WERI-Rb-1 (cell line): ENCODE data around the gene TUBA1A.

Source experiments
- DNase-seq: peaks from one replicate; pipeline ENCODE4 v3.0.0-alpha.2; 2020
- H3K27ac ChIP-seq: fragments of 250-450 bp; sonication (Bioruptor Pico); 2 replicates; pipeline ENCODE4 v1.5.1; 2020; ENCODE audit warnings: mild to moderate bottlenecking, moderate library complexity
- H3K27me3 ChIP-seq: fragments of 250-450 bp; sonication (Bioruptor Pico); 2 replicates; pipeline ENCODE4 v1.5.1; 2021; ENCODE audit warnings: mild to moderate bottlenecking, low read depth, moderate library complexity; ENCODE audit not compliant: insufficient read depth, severe bottlenecking
- H3K36me3 ChIP-seq: fragments of 250-450 bp; sonication (Bioruptor Pico); 2 replicates; pipeline ENCODE4 v1.5.1; 2020; ENCODE audit warnings: mild to moderate bottlenecking, moderate library complexity
- H3K4me3 ChIP-seq: 2 replicates; pipeline ENCODE4 v1.5.1; 2011; ENCODE audit warnings: low read depth, mild to moderate bottlenecking, control low read depth, low read length
- H3K9me3 ChIP-seq: fragments of 250-450 bp; sonication (Bioruptor Pico); 2 replicates; pipeline ENCODE4 v1.5.1; 2021; ENCODE audit warnings: mild to moderate bottlenecking, moderate library complexity; ENCODE audit not compliant: severe bottlenecking
- CTCF ChIP-seq: IDR thresholded peaks from 2 replicates; pipeline ENCODE4 v1.5.1; 2011; ENCODE audit warnings: low read depth, mild to moderate bottlenecking, control low read depth, inconsistent platforms, low read length

Gene TUBA1A

GRCh38 chr12:49230805-49231194, 41.9 kb upstream of the TUBA1A start:
- peaks cover under 1% of the 10 kb centered on the region for H3K27me3 ChIP-seq
- no peak overlapping the region for H3K27ac ChIP-seq
- H3K36me3 ChIP-seq = no peaks in the 10 kb centered on the region
- TF ChIP-seq CTCF = no peak
- H3K9me3 ChIP-seq = no peaks in the 10 kb centered on the region
- DNase-seq = no peak
- no peak overlapping the region for H3K4me3 ChIP-seq

- Histone ChIP-seq H3K27ac (no peak overlapping the region), H3K9me3 (no peaks in the 10 kb centered on the region), H3K36me3 (no peaks in the 10 kb centered on the region), H3K4me3 (no peak overlapping the region), H3K27me3 (peaks cover 5% of the 10 kb centered on the region)
- no peak for TF ChIP-seq CTCF
- DNase-seq = no peak
Observed at GRCh38 chr12:49230176-49230804, 41.4 kb upstream of the TUBA1A start.

GRCh38 chr12:49228653-49229052, 39.8 kb upstream of the TUBA1A start:
- DNase-seq = no peak
- H3K27ac ChIP-seq = no peak overlapping the region
- H3K9me3 ChIP-seq = no peaks in the 10 kb centered on the region
- no peak for TF ChIP-seq CTCF
- no peaks in the 10 kb centered on the region for H3K36me3 ChIP-seq
- H3K4me3 ChIP-seq = no peak overlapping the region
- peaks cover 18% of the 10 kb centered on the region for H3K27me3 ChIP-seq

- TF ChIP-seq CTCF = no peak
Observed at GRCh38 chr12:49227713-49228112, 38.8 kb upstream of the TUBA1A start.

GRCh38 chr12:49225576-49226166, 36.8 kb upstream of the TUBA1A start:
- no peak overlapping the region for H3K27ac ChIP-seq

More at GRCh38 chr12:49227713-49228112, 38.8 kb upstream of the TUBA1A start:
- Histone ChIP-seq H3K36me3 (no peaks in the 10 kb centered on the region), H3K27ac (no peak overlapping the region), H3K27me3 (peaks cover 18% of the 10 kb centered on the region), H3K9me3 (no peaks in the 10 kb centered on the region), H3K4me3 (no peak overlapping the region)
- no peak for DNase-seq

More at GRCh38 chr12:49225576-49226166, 36.8 kb upstream of the TUBA1A start:
- Histone ChIP-seq H3K9me3 (no peaks in the 10 kb centered on the region), H3K4me3 (no peak overlapping the region), H3K27me3 (peaks cover 25% of the 10 kb centered on the region), H3K36me3 (no peaks in the 10 kb centered on the region)
- DNase-seq = peak; percentile 40
- peak; percentile 39; the same call in 1 of the 2 replicates for TF ChIP-seq CTCF
